ENCODE measurements around the gene HPSE2. TPM values are rescaled to one million over a fixed set of nuclear protein-coding genes. Genes with fewer than 3 reads are reported as not detected.
A peak's percentile ranks its signal among the peaks of the same experiment; 100 is the strongest.

HPSE2 gene
- total and polyA plus RNA-seq, 2 donors: 0.05 to 0.14 TPM

- Histone ChIP-seq H3K27me3 (ENCODE audit: control insufficient read depth in 2 of 2, insufficient read depth in 1 of 2, low read length in 1 of 2) (no peaks in the 10 kb centered on the region), H3K4me1 (ENCODE audit: control insufficient read depth in 2 of 2, insufficient read depth in 2 of 2, low read length in 2 of 2) (peaks cover 7 to 8% of the 10 kb centered on the region in 2 donors), H3K4me3 (ENCODE audit: low read length in 2 of 2) (no peak overlapping the region), H3K9me3 (ENCODE audit: control insufficient read depth in 2 of 2, insufficient read depth in 1 of 2, low read length in 1 of 2) (no peaks in the 10 kb centered on the region), H3K36me3 (ENCODE audit: control insufficient read depth in 2 of 2, insufficient read depth in 2 of 2, low read length in 1 of 2) (peaks cover 19 to 37% of the 10 kb centered on the region in 2 donors), H3K27ac (ENCODE audit: low read depth in 1 of 2, low read length in 1 of 2) (no peak overlapping the region)
- DNase-seq (ENCODE audit: low read depth in 6 of 9, low spot score in 9 of 9): no peak
- WGBS: 94% methylated on average over 8 of the region's 8 CpGs
Measured at GRCh38 chr10:98415731-98416119, 819.9 kb downstream of the HPSE2 start.

- DNase-seq (ENCODE audit: low read depth in 6 of 9, low spot score in 9 of 9): peak; percentile 14 to 67 (median 25)
- WGBS: 44% methylated on average over 25 of the region's 25 CpGs
- H3K4me3 ChIP-seq (ENCODE audit: low read length in 2 of 2): peak within 1 kb of the TSS; percentile 45 to 51
- H3K27ac ChIP-seq (ENCODE audit: low read depth in 1 of 2, low read length in 1 of 2): peak within 1 kb of the TSS; percentile 4 to 79
- peaks cover 7 to 8% of the 10 kb centered on the region in 2 donors for H3K4me1 ChIP-seq (ENCODE audit: control insufficient read depth in 2 of 2, insufficient read depth in 2 of 2, low read length in 2 of 2)
- H3K27me3 ChIP-seq (ENCODE audit: control insufficient read depth in 2 of 2, insufficient read depth in 1 of 2, low read length in 1 of 2): no peaks in the 10 kb centered on the region
- no peaks in the 10 kb centered on the region for H3K9me3 ChIP-seq (ENCODE audit: control insufficient read depth in 2 of 2, insufficient read depth in 1 of 2, low read length in 1 of 2)
- peaks cover 18 to 35% of the 10 kb centered on the region in 2 donors for H3K36me3 ChIP-seq (ENCODE audit: control insufficient read depth in 2 of 2, insufficient read depth in 2 of 2, low read length in 1 of 2)
Measured at GRCh38 chr10:98414932-98415730, 820.5 kb downstream of the HPSE2 start, which contains the start of gene PYROXD2. Gene PYROXD2 (minus strand): TSS chr10:98415182. CDS start chr10:98415135, 47 bp downstream.

GRCh38 chr10:98414578-98414931 lies 821.1 kb downstream of the HPSE2 start:
- WGBS: 50% methylated on average over 3 of the region's 3 CpGs
- Histone ChIP-seq H3K9me3 (ENCODE audit: control insufficient read depth in 2 of 2, insufficient read depth in 1 of 2, low read length in 1 of 2) (no peaks in the 10 kb centered on the region), H3K4me3 (ENCODE audit: low read length in 2 of 2) (peak overlapping the region; percentile 45 to 51), H3K36me3 (ENCODE audit: control insufficient read depth in 2 of 2, insufficient read depth in 2 of 2, low read length in 1 of 2) (peaks cover 13 to 29% of the 10 kb centered on the region in 2 donors), H3K27ac (ENCODE audit: low read depth in 1 of 2, low read length in 1 of 2) (peak overlapping the region in 1 of 2 donors; percentile 79), H3K4me1 (ENCODE audit: control insufficient read depth in 2 of 2, insufficient read depth in 2 of 2, low read length in 2 of 2) (peaks cover 7 to 8% of the 10 kb centered on the region in 2 donors), H3K27me3 (ENCODE audit: control insufficient read depth in 2 of 2, insufficient read depth in 1 of 2, low read length in 1 of 2) (no peaks in the 10 kb centered on the region)
- DNase-seq (ENCODE audit: low read depth in 6 of 9, low spot score in 9 of 9): peak in 1 of 9 donors; percentile 8

GRCh38 chr10:98411768-98412167 lies 823.9 kb downstream of the HPSE2 start:
- Histone ChIP-seq H3K27ac (ENCODE audit: low read depth in 1 of 2, low read length in 1 of 2) (no peak overlapping the region), H3K9me3 (ENCODE audit: control insufficient read depth in 2 of 2, insufficient read depth in 1 of 2, low read length in 1 of 2) (no peaks in the 10 kb centered on the region)
- WGBS: 92% methylated on average over 1 of the region's 1 CpG

GRCh38 chr10:98411166-98411565 lies 824.5 kb downstream of the HPSE2 start:
- no peaks in the 10 kb centered on the region for H3K36me3 ChIP-seq (ENCODE audit: control insufficient read depth in 2 of 2, insufficient read depth in 2 of 2, low read length in 1 of 2)
- no peaks in the 10 kb centered on the region for H3K9me3 ChIP-seq (ENCODE audit: control insufficient read depth in 2 of 2, insufficient read depth in 1 of 2, low read length in 1 of 2)
- no peak overlapping the region for H3K27ac ChIP-seq (ENCODE audit: low read depth in 1 of 2, low read length in 1 of 2)
- WGBS: 98% methylated on average over 11 of the region's 11 CpGs
- peaks cover 7 to 8% of the 10 kb centered on the region in 2 donors for H3K4me1 ChIP-seq (ENCODE audit: control insufficient read depth in 2 of 2, insufficient read depth in 2 of 2, low read length in 2 of 2)
- H3K4me3 ChIP-seq (ENCODE audit: low read length in 2 of 2): no peak overlapping the region
- no peaks in the 10 kb centered on the region for H3K27me3 ChIP-seq (ENCODE audit: control insufficient read depth in 2 of 2, insufficient read depth in 1 of 2, low read length in 1 of 2)
- no peak for DNase-seq (ENCODE audit: low read depth in 6 of 9, low spot score in 9 of 9)

More at GRCh38 chr10:98411768-98412167, 823.9 kb downstream of the HPSE2 start:
- no peaks in the 10 kb centered on the region for H3K27me3 ChIP-seq (ENCODE audit: control insufficient read depth in 2 of 2, insufficient read depth in 1 of 2, low read length in 1 of 2)
- peaks cover 0 to 3% of the 10 kb centered on the region in 2 donors for H3K36me3 ChIP-seq (ENCODE audit: control insufficient read depth in 2 of 2, insufficient read depth in 2 of 2, low read length in 1 of 2)
- DNase-seq (ENCODE audit: low read depth in 6 of 9, low spot score in 9 of 9): no peak
- no peak overlapping the region for H3K4me3 ChIP-seq (ENCODE audit: low read length in 2 of 2)
- H3K4me1 ChIP-seq (ENCODE audit: control insufficient read depth in 2 of 2, insufficient read depth in 2 of 2, low read length in 2 of 2): peaks cover 7 to 8% of the 10 kb centered on the region in 2 donors

GRCh38 chr10:98410759-98411158 lies 824.9 kb downstream of the HPSE2 start:
- 95% methylated on average over 10 of the region's 10 CpGs for WGBS
- H3K36me3 ChIP-seq (ENCODE audit: control insufficient read depth in 2 of 2, insufficient read depth in 2 of 2, low read length in 1 of 2): no peaks in the 10 kb centered on the region
- H3K27me3 ChIP-seq (ENCODE audit: control insufficient read depth in 2 of 2, insufficient read depth in 1 of 2, low read length in 1 of 2): no peaks in the 10 kb centered on the region
- H3K9me3 ChIP-seq (ENCODE audit: control insufficient read depth in 2 of 2, insufficient read depth in 1 of 2, low read length in 1 of 2): no peaks in the 10 kb centered on the region
- H3K4me1 ChIP-seq (ENCODE audit: control insufficient read depth in 2 of 2, insufficient read depth in 2 of 2, low read length in 2 of 2): peaks cover 7 to 8% of the 10 kb centered on the region in 2 donors
- H3K27ac ChIP-seq (ENCODE audit: low read depth in 1 of 2, low read length in 1 of 2): no peak overlapping the region
- no peak for DNase-seq (ENCODE audit: low read depth in 6 of 9, low spot score in 9 of 9)
- no peak overlapping the region for H3K4me3 ChIP-seq (ENCODE audit: low read length in 2 of 2)

- H3K27ac ChIP-seq (ENCODE audit: low read depth in 1 of 2, low read length in 1 of 2): no peak overlapping the region
- H3K4me1 ChIP-seq (ENCODE audit: control insufficient read depth in 2 of 2, insufficient read depth in 2 of 2, low read length in 2 of 2): peaks cover 7 to 8% of the 10 kb centered on the region in 2 donors
- H3K27me3 ChIP-seq (ENCODE audit: control insufficient read depth in 2 of 2, insufficient read depth in 1 of 2, low read length in 1 of 2): no peaks in the 10 kb centered on the region
- no peak for DNase-seq (ENCODE audit: low read depth in 6 of 9, low spot score in 9 of 9)
- no peak overlapping the region for H3K4me3 ChIP-seq (ENCODE audit: low read length in 2 of 2)
- WGBS: 98% methylated on average over 4 of the region's 4 CpGs
- no peaks in the 10 kb centered on the region for H3K36me3 ChIP-seq (ENCODE audit: control insufficient read depth in 2 of 2, insufficient read depth in 2 of 2, low read length in 1 of 2)
- H3K9me3 ChIP-seq (ENCODE audit: control insufficient read depth in 2 of 2, insufficient read depth in 1 of 2, low read length in 1 of 2): no peaks in the 10 kb centered on the region
Measured at GRCh38 chr10:98410135-98410743, 825.4 kb downstream of the HPSE2 start.

GRCh38 chr10:98408799-98409198 lies 826.9 kb downstream of the HPSE2 start:
- H3K27me3 ChIP-seq (ENCODE audit: control insufficient read depth in 2 of 2, insufficient read depth in 1 of 2, low read length in 1 of 2): no peaks in the 10 kb centered on the region
- H3K4me1 ChIP-seq (ENCODE audit: control insufficient read depth in 2 of 2, insufficient read depth in 2 of 2, low read length in 2 of 2): no peaks in the 10 kb centered on the region
- WGBS: 95% methylated on average over 4 of the region's 4 CpGs
- no peak overlapping the region for H3K27ac ChIP-seq (ENCODE audit: low read depth in 1 of 2, low read length in 1 of 2)
- H3K36me3 ChIP-seq (ENCODE audit: control insufficient read depth in 2 of 2, insufficient read depth in 2 of 2, low read length in 1 of 2): no peaks in the 10 kb centered on the region
- no peaks in the 10 kb centered on the region for H3K9me3 ChIP-seq (ENCODE audit: control insufficient read depth in 2 of 2, insufficient read depth in 1 of 2, low read length in 1 of 2)
- DNase-seq (ENCODE audit: low read depth in 6 of 9, low spot score in 9 of 9): no peak
- no peak overlapping the region for H3K4me3 ChIP-seq (ENCODE audit: low read length in 2 of 2)

GRCh38 chr10:98407744-98408241 lies 827.9 kb downstream of the HPSE2 start:
- DNase-seq (ENCODE audit: low read depth in 6 of 9, low spot score in 9 of 9): no peak

More at GRCh38 chr10:98407744-98408241, 827.9 kb downstream of the HPSE2 start:
- no peaks in the 10 kb centered on the region for H3K9me3 ChIP-seq (ENCODE audit: control insufficient read depth in 2 of 2, insufficient read depth in 1 of 2, low read length in 1 of 2)
- 97% methylated on average over 18 of the region's 18 CpGs for WGBS
- no peak overlapping the region for H3K4me3 ChIP-seq (ENCODE audit: low read length in 2 of 2)
- H3K4me1 ChIP-seq (ENCODE audit: control insufficient read depth in 2 of 2, insufficient read depth in 2 of 2, low read length in 2 of 2): no peaks in the 10 kb centered on the region
- H3K27me3 ChIP-seq (ENCODE audit: control insufficient read depth in 2 of 2, insufficient read depth in 1 of 2, low read length in 1 of 2): no peaks in the 10 kb centered on the region
- H3K36me3 ChIP-seq (ENCODE audit: control insufficient read depth in 2 of 2, insufficient read depth in 2 of 2, low read length in 1 of 2): no peaks in the 10 kb centered on the region
- no peak overlapping the region for H3K27ac ChIP-seq (ENCODE audit: low read depth in 1 of 2, low read length in 1 of 2)
